HG02588 (cell line): ENCODE measurements around the gene PDE3A.

ENCODE experiments used
- ATAC-seq: cut with Tn5 transposase; IDR thresholded peaks from one replicate; pipeline ENCODE4 v1.9.1; 2021; ENCODE audit warnings: mild to moderate bottlenecking, moderate library complexity; ENCODE audit not compliant: unreplicated experiment

Gene PDE3A

GRCh38 chr12:20420557-20420956 lies 52.2 kb downstream of the PDE3A start:
- ATAC-seq: no peak

GRCh38 chr12:20421421-20421820 lies 53.1 kb downstream of the PDE3A start:
- no peak for ATAC-seq

- no peak for ATAC-seq
Measured at GRCh38 chr12:20423557-20423956, 55.2 kb downstream of the PDE3A start.

GRCh38 chr12:20424841-20425240 lies 56.5 kb downstream of the PDE3A start:
- no peak for ATAC-seq

- ATAC-seq: no peak
Measured at GRCh38 chr12:20426191-20426590, 57.9 kb downstream of the PDE3A start.

- ATAC-seq: no peak
Measured at GRCh38 chr12:20426957-20427356, 58.6 kb downstream of the PDE3A start.

GRCh38 chr12:20429852-20430251 lies 61.5 kb downstream of the PDE3A start:
- no peak for ATAC-seq

- no peak for ATAC-seq
Measured at GRCh38 chr12:20432290-20432689, 64.0 kb downstream of the PDE3A start.

- no peak for ATAC-seq
Measured at GRCh38 chr12:20434996-20435395, 66.7 kb downstream of the PDE3A start.

GRCh38 chr12:20436316-20436715 lies 68.0 kb downstream of the PDE3A start:
- ATAC-seq: no peak

- ATAC-seq: no peak
Measured at GRCh38 chr12:20438299-20438779, 70.0 kb downstream of the PDE3A start.

- ATAC-seq: no peak
Measured at GRCh38 chr12:20439626-20440025, 71.3 kb downstream of the PDE3A start.

- ATAC-seq: no peak
Measured at GRCh38 chr12:20440408-20440807, 72.1 kb downstream of the PDE3A start.

GRCh38 chr12:20442322-20442721 lies 74.0 kb downstream of the PDE3A start:
- ATAC-seq: no peak

GRCh38 chr12:20443255-20443654 lies 74.9 kb downstream of the PDE3A start:
- no peak for ATAC-seq

- no peak for ATAC-seq
Measured at GRCh38 chr12:20443792-20444191, 75.5 kb downstream of the PDE3A start.

GRCh38 chr12:20444595-20445170 lies 76.3 kb downstream of the PDE3A start:
- ATAC-seq: no peak

GRCh38 chr12:20445687-20446086 lies 77.3 kb downstream of the PDE3A start:
- ATAC-seq: no peak

- ATAC-seq: no peak
Measured at GRCh38 chr12:20446836-20447235, 78.5 kb downstream of the PDE3A start.

- ATAC-seq: no peak
Measured at GRCh38 chr12:20448781-20449180, 80.4 kb downstream of the PDE3A start.

- no peak for ATAC-seq
Measured at GRCh38 chr12:20450591-20451180, 82.3 kb downstream of the PDE3A start.

- ATAC-seq: no peak
Measured at GRCh38 chr12:20451761-20452160, 83.4 kb downstream of the PDE3A start.

GRCh38 chr12:20452496-20453010 lies 84.2 kb downstream of the PDE3A start:
- ATAC-seq: no peak
